Measurements from ENCODE around the gene ILF2.
"Not testable (repeated sequence)": the region's sequence is repeated elsewhere in the genome, so short reads cannot be mapped to it uniquely, and the experiment has no call there.

- TF ChIP-seq EZH2 (IDR thresholded peaks at IDR 0.05; ENCODE audit: insufficient read depth, poor library complexity, severe bottlenecking); EZH2phosphoT487 (IDR thresholded peaks at IDR 0.05; ENCODE audit: insufficient read depth, low read depth): not testable (repeated sequence)
Observed at GRCh38 chr1:153640213-153640612, 30.6 kb downstream of the ILF2 start.

Measured in GM23248 (cell line).